HepG2 (cell line): ENCODE results near the gene NOP14. TPM values are rescaled to one million over a fixed set of nuclear protein-coding genes. Genes with fewer than 3 reads are reported as not detected.
A peak's percentile ranks its signal among the peaks of the same experiment; 100 is the strongest.

Experiments
- CHCHD3 ChIP-seq: sonication (generic); formaldehyde crosslinking; IDR thresholded peaks from 2 replicates; pipeline ENCODE4 v1.8.0; 2022; ENCODE audit warnings: mild to moderate bottlenecking, missing genetic modification reagents, moderate library complexity
- FOXP1 ChIP-seq, 2 experiments: fragments of 450-650 bp in 1 of 2; IDR thresholded peaks; 2 replicates each; pipeline ENCODE4 v1.6.1; 2017 to 2018; ENCODE audit warnings: antibody characterized with exemption in 1 of 2
- GFI1 ChIP-seq: sonication (generic); formaldehyde crosslinking; IDR thresholded peaks from 2 replicates; pipeline ENCODE4 v1.5.0; 2020; ENCODE audit warnings: missing genetic modification reagents, mild to moderate bottlenecking, borderline replicate concordance
- NCOA2 ChIP-seq: sonication (generic); formaldehyde crosslinking; IDR thresholded peaks from 2 replicates; pipeline ENCODE4 v1.8.0; 2022; ENCODE audit warnings: inconsistent platforms
- PITX1 ChIP-seq: sonication (generic); formaldehyde crosslinking; IDR thresholded peaks from 2 replicates; pipeline ENCODE4 v1.5.1; 2020; ENCODE audit warnings: mild to moderate bottlenecking, missing genetic modification reagents
- SMAD3 ChIP-seq: sonication (generic); formaldehyde crosslinking; IDR thresholded peaks from 2 replicates; pipeline ENCODE4 v1.4.0; 2020; ENCODE audit warnings: missing genetic modification reagents
- SOX6 ChIP-seq, 2 experiments: fragments of 450-650 bp in 1 of 2; sonication (generic) in 1 of 2; formaldehyde crosslinking in 1 of 2; IDR thresholded peaks; 2 replicates each; pipeline versions ENCODE4 v1.4.0 to v1.6.1; 2017 to 2020; ENCODE audit warnings: antibody characterized with exemption in 1 of 2, mild to moderate bottlenecking in 1 of 2, missing genetic modification reagents in 1 of 2
- STAG1 ChIP-seq: sonication (generic); formaldehyde crosslinking; IDR thresholded peaks from 2 replicates; pipeline ENCODE4 v1.4.0; 2020; ENCODE audit warnings: missing genetic modification reagents
- ZNF235 ChIP-seq: sonication (generic); formaldehyde crosslinking; IDR thresholded peaks from 2 replicates; pipeline ENCODE4 v1.8.1; 2023; ENCODE audit warnings: mild to moderate bottlenecking, missing genetic modification reagents, borderline replicate concordance
- ZNF530 ChIP-seq: sonication (generic); formaldehyde crosslinking; IDR thresholded peaks from 2 replicates; pipeline ENCODE4 v1.5.0; 2020; ENCODE audit warnings: low read depth, mild to moderate bottlenecking, missing genetic modification reagents
- ZNF552 ChIP-seq: sonication (generic); formaldehyde crosslinking; IDR thresholded peaks from 2 replicates; pipeline ENCODE4 v1.9.0; 2022; ENCODE audit warnings: missing genetic modification reagents, mild to moderate bottlenecking, borderline replicate concordance
- ZNF670 ChIP-seq: sonication (generic); formaldehyde crosslinking; IDR thresholded peaks from 2 replicates; pipeline ENCODE4 v1.8.0; 2022; ENCODE audit warnings: mild to moderate bottlenecking, missing genetic modification reagents, borderline replicate concordance
- ZSCAN9 ChIP-seq: IDR thresholded peaks from 2 replicates; pipeline ENCODE4 v1.6.1; 2016; ENCODE audit warnings: borderline replicate concordance
- polyA plus RNA-seq, 8 experiments: library from polyadenylated mRNA; depleted of rRNA in 3 of 8; stranded (reverse) in 7 of 8; unstranded in 1 of 8; fragments of >200 nt; fragmentation: Illumina TruSeq in 4 of 8; extraction: Trizol in 4 of 8; gene quantifications; 2 replicates each; pipeline versions ENCODE4 v1.2.1 to v1.2.3, GENCODE V29; 2011 to 2016; ENCODE audit warnings: low read depth in 4 of 8, missing spikeins in 1 of 8, mixed read lengths in 1 of 8; ENCODE audit not compliant: insufficient read depth in 1 of 8
- total RNA-seq, 5 experiments: library from RNA; depleted of rRNA; stranded (reverse); fragments of >200 nt; fragmentation: Illumina TruSeq; extraction: Trizol; gene quantifications; 2 replicates each; pipeline ENCODE4 v1.2.3, GENCODE V29; 2016; ENCODE audit warnings: low read depth in 1 of 5
- TF ChIP-seq, protein P1 (sequence below): IDR thresholded peaks from 2 replicates; pipeline ENCODE4 v1.4.0; 2020; ENCODE audit warnings: mild to moderate bottlenecking, missing genetic modification reagents
- TF ChIP-seq, protein P2 (sequence below): sonication (generic); formaldehyde crosslinking; IDR thresholded peaks from 2 replicates; pipeline ENCODE4 v1.4.0; 2020; ENCODE audit warnings: mild to moderate bottlenecking, missing genetic modification reagents, borderline replicate concordance
- TF ChIP-seq, protein P3 (sequence below), 2 experiments: sonication (generic) in 1 of 2; formaldehyde crosslinking in 1 of 2; IDR thresholded peaks; 2 replicates each; pipeline versions ENCODE4 v1.5.1 to v1.6.1; 2011 to 2020; ENCODE audit warnings: borderline replicate concordance in 1 of 2, low read depth in 1 of 2, low read length in 1 of 2, mild to moderate bottlenecking in 1 of 2, missing genetic modification reagents in 1 of 2, moderate library complexity in 1 of 2
- TF ChIP-seq, protein P4 (sequence below): sonication (generic); formaldehyde crosslinking; IDR thresholded peaks from 2 replicates; pipeline ENCODE4 v1.5.0; 2020; ENCODE audit warnings: mild to moderate bottlenecking, missing genetic modification reagents, moderate library complexity
- TF ChIP-seq, protein P5 (sequence below): sonication (generic); IDR thresholded peaks from 2 replicates; pipeline ENCODE4 v1.6.1; 2016; ENCODE audit warnings: low read depth, borderline replicate concordance

The NOP14 gene
- total and polyA plus RNA-seq, 2 of the 13 experiments (the other 11 are each of a cell fraction or from before 2014, with no cell fraction given), result 6.9 to 47.9 TPM

DNA sequence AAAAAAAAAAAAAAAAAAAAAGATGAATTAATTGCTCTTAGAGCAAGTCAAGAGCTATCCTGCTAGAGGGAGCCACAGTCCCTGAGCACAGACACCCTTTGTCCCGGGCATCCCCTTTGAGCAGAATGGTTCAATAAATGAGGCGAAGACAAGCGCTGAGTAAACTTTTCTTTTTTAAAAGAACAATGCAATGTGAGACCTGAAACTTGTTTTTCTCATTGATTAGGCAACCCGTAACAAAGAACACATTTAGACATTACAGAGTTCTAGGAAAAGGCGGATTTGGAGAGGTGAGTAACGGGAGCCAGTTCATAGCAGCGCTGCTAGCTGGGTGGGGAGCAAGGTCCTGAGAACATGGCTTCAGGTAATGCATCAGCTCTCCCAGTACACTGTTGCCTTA lies 46.2 kb upstream of the NOP14 start (continued):
- TF ChIP-seq, protein P1, sequence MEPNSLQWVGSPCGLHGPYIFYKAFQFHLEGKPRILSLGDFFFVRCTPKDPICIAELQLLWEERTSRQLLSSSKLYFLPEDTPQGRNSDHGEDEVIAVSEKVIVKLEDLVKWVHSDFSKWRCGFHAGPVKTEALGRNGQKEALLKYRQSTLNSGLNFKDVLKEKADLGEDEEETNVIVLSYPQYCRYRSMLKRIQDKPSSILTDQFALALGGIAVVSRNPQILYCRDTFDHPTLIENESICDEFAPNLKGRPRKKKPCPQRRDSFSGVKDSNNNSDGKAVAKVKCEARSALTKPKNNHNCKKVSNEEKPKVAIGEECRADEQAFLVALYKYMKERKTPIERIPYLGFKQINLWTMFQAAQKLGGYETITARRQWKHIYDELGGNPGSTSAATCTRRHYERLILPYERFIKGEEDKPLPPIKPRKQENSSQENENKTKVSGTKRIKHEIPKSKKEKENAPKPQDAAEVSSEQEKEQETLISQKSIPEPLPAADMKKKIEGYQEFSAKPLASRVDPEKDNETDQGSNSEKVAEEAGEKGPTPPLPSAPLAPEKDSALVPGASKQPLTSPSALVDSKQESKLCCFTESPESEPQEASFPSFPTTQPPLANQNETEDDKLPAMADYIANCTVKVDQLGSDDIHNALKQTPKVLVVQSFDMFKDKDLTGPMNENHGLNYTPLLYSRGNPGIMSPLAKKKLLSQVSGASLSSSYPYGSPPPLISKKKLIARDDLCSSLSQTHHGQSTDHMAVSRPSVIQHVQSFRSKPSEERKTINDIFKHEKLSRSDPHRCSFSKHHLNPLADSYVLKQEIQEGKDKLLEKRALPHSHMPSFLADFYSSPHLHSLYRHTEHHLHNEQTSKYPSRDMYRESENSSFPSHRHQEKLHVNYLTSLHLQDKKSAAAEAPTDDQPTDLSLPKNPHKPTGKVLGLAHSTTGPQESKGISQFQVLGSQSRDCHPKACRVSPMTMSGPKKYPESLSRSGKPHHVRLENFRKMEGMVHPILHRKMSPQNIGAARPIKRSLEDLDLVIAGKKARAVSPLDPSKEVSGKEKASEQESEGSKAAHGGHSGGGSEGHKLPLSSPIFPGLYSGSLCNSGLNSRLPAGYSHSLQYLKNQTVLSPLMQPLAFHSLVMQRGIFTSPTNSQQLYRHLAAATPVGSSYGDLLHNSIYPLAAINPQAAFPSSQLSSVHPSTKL (CRISPR knock-in tag), result peak; percentile 57
- 0 out of 2 replicates have a peak, but pooled peaks have one; percentile 42 for TF ChIP-seq ZNF670 (CRISPR knock-in tag)
- no peak for TF ChIP-seq ZNF235 (CRISPR knock-in tag)
- no peak for TF ChIP-seq ZNF530 (CRISPR knock-in tag)
- TF ChIP-seq, protein P2, sequence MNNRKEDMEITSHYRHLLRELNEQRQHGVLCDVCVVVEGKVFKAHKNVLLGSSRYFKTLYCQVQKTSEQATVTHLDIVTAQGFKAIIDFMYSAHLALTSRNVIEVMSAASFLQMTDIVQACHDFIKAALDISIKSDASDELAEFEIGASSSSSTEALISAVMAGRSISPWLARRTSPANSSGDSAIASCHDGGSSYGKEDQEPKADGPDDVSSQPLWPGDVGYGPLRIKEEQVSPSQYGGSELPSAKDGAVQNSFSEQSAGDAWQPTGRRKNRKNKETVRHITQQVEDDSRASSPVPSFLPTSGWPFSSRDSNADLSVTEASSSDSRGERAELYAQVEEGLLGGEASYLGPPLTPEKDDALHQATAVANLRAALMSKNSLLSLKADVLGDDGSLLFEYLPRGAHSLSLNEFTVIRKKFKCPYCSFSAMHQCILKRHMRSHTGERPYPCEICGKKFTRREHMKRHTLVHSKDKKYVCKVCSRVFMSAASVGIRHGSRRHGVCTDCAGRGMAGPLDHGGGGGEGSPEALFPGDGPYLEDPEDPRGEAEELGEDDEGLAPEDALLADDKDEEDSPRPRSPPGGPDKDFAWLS (CRISPR knock-in tag), result no peak
- TF ChIP-seq SOX6 (IDR thresholded peaks at IDR 0.05), result no peak
- TF ChIP-seq SOX6 (CRISPR knock-in tag; IDR thresholded peaks at IDR 0.05), result peak; percentile 98
- TF ChIP-seq NCOA2 (CRISPR knock-in tag), result peak; percentile 48; the same call in 1 of the 2 replicates
- TF ChIP-seq CHCHD3 (CRISPR knock-in tag), result no peak
- TF ChIP-seq, protein P3, sequence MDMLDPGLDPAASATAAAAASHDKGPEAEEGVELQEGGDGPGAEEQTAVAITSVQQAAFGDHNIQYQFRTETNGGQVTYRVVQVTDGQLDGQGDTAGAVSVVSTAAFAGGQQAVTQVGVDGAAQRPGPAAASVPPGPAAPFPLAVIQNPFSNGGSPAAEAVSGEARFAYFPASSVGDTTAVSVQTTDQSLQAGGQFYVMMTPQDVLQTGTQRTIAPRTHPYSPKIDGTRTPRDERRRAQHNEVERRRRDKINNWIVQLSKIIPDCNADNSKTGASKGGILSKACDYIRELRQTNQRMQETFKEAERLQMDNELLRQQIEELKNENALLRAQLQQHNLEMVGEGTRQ (IDR thresholded peaks at IDR 0.05; ENCODE audit: low read depth, low read length), result no peak
- TF ChIP-seq, protein P3 (CRISPR knock-in tag; IDR thresholded peaks at IDR 0.05; ENCODE audit: borderline replicate concordance), result no peak
- no peak for TF ChIP-seq ZNF552 (CRISPR knock-in tag)
- TF ChIP-seq, protein P4, sequence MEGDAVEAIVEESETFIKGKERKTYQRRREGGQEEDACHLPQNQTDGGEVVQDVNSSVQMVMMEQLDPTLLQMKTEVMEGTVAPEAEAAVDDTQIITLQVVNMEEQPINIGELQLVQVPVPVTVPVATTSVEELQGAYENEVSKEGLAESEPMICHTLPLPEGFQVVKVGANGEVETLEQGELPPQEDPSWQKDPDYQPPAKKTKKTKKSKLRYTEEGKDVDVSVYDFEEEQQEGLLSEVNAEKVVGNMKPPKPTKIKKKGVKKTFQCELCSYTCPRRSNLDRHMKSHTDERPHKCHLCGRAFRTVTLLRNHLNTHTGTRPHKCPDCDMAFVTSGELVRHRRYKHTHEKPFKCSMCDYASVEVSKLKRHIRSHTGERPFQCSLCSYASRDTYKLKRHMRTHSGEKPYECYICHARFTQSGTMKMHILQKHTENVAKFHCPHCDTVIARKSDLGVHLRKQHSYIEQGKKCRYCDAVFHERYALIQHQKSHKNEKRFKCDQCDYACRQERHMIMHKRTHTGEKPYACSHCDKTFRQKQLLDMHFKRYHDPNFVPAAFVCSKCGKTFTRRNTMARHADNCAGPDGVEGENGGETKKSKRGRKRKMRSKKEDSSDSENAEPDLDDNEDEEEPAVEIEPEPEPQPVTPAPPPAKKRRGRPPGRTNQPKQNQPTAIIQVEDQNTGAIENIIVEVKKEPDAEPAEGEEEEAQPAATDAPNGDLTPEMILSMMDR, result peak; percentile 61
- TF ChIP-seq GFI1 (CRISPR knock-in tag), result no peak
- peak; percentile 59; the same call in 1 of the 2 replicates for TF ChIP-seq SMAD3 (CRISPR knock-in tag)
- TF ChIP-seq ZSCAN9, result no peak
- peak; percentile 37; the same call in 1 of the 2 replicates for TF ChIP-seq STAG1 (CRISPR knock-in tag)
- no peak for TF ChIP-seq PITX1 (CRISPR knock-in tag)
- TF ChIP-seq, protein P5, sequence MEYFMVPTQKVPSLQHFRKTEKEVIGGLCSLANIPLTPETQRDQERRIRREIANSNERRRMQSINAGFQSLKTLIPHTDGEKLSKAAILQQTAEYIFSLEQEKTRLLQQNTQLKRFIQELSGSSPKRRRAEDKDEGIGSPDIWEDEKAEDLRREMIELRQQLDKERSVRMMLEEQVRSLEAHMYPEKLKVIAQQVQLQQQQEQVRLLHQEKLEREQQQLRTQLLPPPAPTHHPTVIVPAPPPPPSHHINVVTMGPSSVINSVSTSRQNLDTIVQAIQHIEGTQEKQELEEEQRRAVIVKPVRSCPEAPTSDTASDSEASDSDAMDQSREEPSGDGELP, result no peak
- peak; percentile 31; the same call in 1 of the 2 replicates for TF ChIP-seq FOXP1 (IDR thresholded peaks at IDR 0.05)
- peak; percentile 60; the same call in 1 of the 2 replicates for TF ChIP-seq FOXP1 (CRISPR knock-in tag; IDR thresholded peaks at IDR 0.05)
